ENCODE results near the gene RMDN3. TPM values are rescaled to one million over a fixed set of nuclear protein-coding genes. Genes with fewer than 3 reads are reported as not detected.
A peak's percentile ranks its signal among the peaks of the same experiment; 100 is the strongest.

Gene RMDN3
- total RNA-seq, 2 experiments from 2014 or later = 28.4 to 30.5 TPM

DNA sequence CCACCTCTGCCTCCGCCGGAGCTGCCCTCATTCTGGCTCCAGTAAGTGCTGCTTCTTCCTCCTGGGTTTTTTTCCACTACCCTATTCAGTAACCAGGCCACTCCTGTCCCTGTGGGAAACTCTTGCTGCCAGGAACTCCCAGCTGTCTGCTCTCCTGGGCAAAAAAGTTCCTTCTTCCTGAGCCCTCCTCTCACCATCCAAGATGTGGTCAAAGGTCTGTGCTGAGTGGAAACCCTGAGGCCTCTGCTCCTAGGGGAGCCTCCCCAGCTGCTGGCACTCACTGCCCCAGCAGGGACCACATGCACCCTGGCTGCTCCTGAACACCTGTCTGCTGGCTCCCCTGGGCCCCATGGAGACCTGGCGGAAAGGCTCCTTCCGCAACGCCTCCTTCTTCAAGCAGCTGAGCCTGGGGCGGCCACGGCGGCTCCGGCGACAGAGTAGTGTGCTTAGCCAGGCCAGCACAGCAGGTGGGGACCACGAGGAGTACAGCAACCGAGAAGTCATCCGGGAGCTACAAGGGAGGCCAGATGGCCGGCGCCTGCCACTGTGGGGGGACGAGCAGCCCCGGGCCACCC lies 15.2 kb upstream of the RMDN3 start:
- ChIA-PET CTCF (interaction anchor here (0.6 kb wide), 1 partner anchor 91 kb away, joined by 3 read pairs; no protein-coding TSS in a partner anchor), POLR2A (interaction anchor here (0.9 to 3.0 kb wide), 4 partner anchors 8 to 75 kb away, joined by 3 to 11 read pairs (median 4); partner anchors contain the start of genes DNAJC17, RAD51 and ZFYVE19)
- Mint-ChIP-seq H3K4me3 (no peak overlapping the region), H3K27me3 (no peaks in the 10 kb centered on the region), H3K4me1 (peaks cover 32% of the 10 kb centered on the region), H3K9me3 (no peaks in the 10 kb centered on the region), H3K36me3 (ENCODE audit: low read depth) (peaks cover 24% of the 10 kb centered on the region), H3K27ac (no peak overlapping the region)
- DNase-seq = no peak

DNA sequence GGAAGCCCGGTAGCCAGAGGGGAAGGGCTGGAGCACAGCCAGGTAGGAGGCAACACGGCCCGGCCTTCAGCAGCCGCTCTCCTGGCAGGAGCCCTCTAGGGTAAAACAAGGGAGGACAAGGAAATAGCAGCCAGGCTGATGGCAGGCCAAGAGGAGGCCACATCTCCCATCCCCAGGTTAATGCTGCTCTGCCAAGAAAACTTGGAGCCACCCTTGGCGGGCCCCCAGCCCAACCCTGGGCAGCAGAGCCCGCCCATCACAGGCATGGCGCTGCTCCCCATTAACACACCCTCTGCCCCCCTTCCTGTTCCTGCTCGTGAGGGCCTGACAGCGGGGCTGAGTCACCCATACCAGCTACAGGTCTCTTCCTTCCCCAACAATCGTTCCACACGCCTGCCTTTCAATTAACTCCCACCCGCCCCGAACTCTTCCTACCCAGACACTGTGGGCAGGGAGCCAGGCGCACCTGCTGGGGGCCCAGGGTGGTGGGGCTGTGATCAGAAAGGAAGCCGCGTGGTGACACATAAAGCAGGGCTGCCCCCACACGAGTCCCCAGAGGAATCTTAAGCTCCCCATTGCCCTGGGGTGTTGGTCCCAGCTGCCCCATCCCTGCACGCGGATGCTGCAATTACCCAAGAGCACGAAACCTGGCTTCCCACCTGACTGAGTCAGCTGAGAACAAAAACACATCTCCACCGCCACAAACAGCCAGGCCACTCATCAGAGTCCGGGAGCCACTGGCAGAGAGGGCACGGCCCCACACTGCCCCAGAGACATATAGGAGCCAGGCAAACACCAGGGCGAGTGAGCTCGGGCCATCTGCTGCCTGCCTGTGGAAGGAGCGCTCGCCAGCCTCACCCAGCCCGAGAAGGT lies 14.5 kb upstream of the RMDN3 start, which contains the start of gene C15orf62:
C15orf62 (plus strand) TSS at position 707 of the 873 bp plus-strand sequence. CDS start 516 bp downstream, outside the sequence.
- peak within 1 kb of the TSS; percentile 62 for H3K27ac Mint-ChIP-seq
- H3K36me3 Mint-ChIP-seq (ENCODE audit: low read depth) = peaks cover 17% of the 10 kb centered on the region
- ChIA-PET CTCF (interaction anchor here (0.6 to 1.0 kb wide), 2 partner anchors 10 to 90 kb away, joined by 3 read pairs; no protein-coding TSS in a partner anchor), POLR2A (interaction anchor here (0.6 to 3.0 kb wide), 8 partner anchors 12 to 132 kb away, joined by 3 to 11 read pairs (median 4); partner anchors contain the start of genes DNAJC17, RAD51 and ZFYVE19)
- H3K4me1 Mint-ChIP-seq = peaks cover 39% of the 10 kb centered on the region
- H3K27me3 Mint-ChIP-seq = no peaks in the 10 kb centered on the region
- no peaks in the 10 kb centered on the region for H3K9me3 Mint-ChIP-seq
- DNase-seq = no peak
- H3K4me3 Mint-ChIP-seq = no peak within 1 kb of the TSS

DNA sequence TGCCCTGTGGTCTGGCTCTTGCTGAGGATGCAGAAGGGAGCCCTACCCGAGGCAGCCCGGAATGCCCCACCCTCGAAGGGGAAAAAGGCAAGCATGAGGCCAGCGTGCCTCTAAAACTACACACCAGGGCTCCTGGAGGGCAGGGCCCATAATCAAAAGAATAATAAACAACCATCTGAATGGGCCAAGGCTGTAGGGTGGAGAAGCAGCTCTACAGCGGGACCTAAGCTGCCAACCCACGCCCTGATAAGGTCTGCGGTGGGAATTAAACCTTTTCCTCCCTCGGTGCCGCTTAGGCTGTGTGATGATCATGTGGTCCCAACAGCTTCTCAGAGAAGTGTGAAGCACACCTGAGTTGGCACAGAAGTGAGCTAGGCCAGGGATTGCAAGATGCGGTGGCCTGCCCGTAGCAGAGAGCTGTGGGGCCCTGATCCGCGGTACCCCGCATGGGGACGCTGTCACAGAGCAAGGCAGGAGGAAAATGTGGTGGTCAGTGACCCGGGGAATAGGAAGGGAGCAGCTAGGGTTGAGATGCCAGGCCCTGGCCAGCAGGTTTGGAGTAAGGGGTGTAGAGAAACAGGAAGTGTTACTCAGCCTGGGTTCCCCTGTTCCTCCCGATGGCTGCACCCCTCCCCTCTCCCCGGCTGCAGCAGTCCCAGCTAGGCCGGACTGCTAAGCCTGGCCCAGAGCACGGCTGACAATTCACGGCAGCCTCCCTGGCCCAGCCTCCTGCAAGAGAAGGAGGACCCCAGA lies 13.6 kb upstream of the RMDN3 start:
- H3K27me3 Mint-ChIP-seq = no peaks in the 10 kb centered on the region
- H3K9me3 Mint-ChIP-seq = no peaks in the 10 kb centered on the region
- peaks cover 13% of the 10 kb centered on the region for H3K36me3 Mint-ChIP-seq (ENCODE audit: low read depth)
- ChIA-PET POLR2A (interaction anchor here (0.6 to 3.0 kb wide), 6 partner anchors 11 to 131 kb away, joined by 3 to 11 read pairs (median 4); partner anchors contain the start of gene RAD51), CTCF (interaction anchor here (1.0 kb wide), 1 partner anchor 10 kb away, joined by 3 read pairs; no protein-coding TSS in a partner anchor)
- H3K27ac Mint-ChIP-seq = peak overlapping the region; percentile 62
- H3K4me1 Mint-ChIP-seq = peaks cover 44% of the 10 kb centered on the region
- no peak overlapping the region for H3K4me3 Mint-ChIP-seq
- no peak for DNase-seq

DNA sequence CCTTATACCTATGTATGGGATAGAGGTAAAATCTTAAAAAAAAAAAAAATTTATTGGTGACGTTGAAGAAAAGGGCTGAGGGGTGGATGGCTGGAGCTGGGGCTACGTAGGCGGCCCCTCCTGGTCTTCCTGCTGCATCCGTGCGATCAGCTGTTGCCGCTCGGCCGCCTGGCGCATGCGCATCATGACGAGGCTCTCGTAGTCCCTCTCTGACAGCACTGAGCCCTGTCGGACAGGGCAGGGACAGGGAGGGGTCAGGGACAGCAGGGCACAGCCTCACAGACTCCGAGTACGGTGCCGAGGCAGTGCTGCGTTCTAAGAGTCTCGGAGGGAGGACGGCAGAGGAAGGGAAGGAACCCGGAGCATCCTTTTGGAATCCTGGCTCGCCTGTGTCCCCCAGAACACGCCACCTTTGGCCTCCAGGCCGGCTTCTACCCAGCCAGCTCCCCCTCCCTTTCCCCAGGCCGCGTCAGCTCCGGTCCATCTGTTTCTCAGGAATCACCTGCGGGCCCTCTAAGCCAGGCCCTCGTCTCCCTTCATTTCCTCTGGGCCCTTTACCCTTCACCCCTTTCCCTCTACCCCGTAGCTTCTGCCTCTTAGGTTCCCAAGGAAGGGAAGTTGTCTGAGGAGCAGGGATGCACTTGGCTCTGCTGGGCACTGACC lies 12.9 kb upstream of the RMDN3 start:
- Mint-ChIP-seq H3K4me3 (no peak overlapping the region), H3K27ac (no peak overlapping the region), H3K36me3 (ENCODE audit: low read depth) (peaks cover 13% of the 10 kb centered on the region), H3K4me1 (peaks cover 51% of the 10 kb centered on the region), H3K9me3 (no peaks in the 10 kb centered on the region), H3K27me3 (no peaks in the 10 kb centered on the region)
- DNase-seq = no peak
- CTCF ChIA-PET = interaction anchor here (1.0 to 1.2 kb wide), 2 partner anchors 11 to 18 kb away, joined by 3 read pairs; no protein-coding TSS in a partner anchor
- POLR2A ChIA-PET = interaction anchor here (1.1 to 3.0 kb wide), 6 partner anchors 10 to 73 kb away, joined by 3 to 11 read pairs (median 5); partner anchors contain the start of gene RAD51

DNA sequence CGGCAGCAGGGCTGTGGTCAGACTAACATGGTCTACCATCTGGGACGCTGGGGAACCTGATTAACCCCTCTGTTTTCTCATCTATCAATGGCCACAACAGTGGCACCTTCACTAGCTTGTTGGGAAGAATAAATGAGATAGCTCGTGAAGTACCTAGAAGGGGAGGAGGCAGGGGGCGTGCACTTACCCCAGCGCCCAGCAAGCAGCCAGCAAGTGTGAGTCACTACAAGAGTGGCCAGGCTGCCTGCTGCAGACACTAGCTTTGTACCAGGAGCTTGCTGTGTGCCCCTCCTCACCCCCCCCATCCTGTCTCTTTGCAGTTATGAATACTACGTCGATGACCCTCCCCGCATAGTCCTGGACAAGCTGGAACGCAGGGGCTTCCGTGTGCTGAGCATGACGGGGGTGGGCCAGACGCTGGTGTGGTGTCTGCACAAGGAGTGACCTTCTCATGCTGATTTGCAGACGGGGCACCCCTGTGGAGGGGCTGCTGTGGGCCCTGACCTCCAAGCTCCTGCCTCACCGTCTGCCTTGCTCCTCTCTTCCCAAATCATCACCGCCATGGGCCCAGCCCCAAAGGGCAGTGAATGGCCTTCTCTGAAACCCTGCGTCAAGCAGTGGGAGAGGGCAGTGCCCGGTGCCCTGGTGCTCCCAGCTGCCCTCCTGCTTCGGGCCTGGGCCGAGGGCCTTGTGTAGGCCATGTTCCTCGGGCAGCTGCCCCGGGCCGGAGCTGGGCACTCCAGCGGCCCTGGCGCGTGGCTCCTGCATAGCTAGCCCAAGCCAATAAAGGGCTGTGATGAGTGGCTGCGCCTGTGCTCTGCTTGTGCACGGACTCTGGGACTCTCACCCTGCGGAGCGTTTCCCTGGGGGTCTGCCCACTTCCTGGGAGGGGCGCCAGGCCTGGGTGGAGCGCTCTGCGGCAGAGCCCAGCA lies 12.1 kb upstream of the RMDN3 start:
- Mint-ChIP-seq H3K4me1 (peaks cover 56% of the 10 kb centered on the region), H3K27ac (no peak overlapping the region), H3K27me3 (no peaks in the 10 kb centered on the region), H3K9me3 (no peaks in the 10 kb centered on the region), H3K4me3 (no peak overlapping the region), H3K36me3 (ENCODE audit: low read depth) (peaks cover 13% of the 10 kb centered on the region)
- no peak for DNase-seq
- CTCF ChIA-PET = interaction anchor here (1.2 to 2.3 kb wide), 2 partner anchors 10 to 19 kb away, joined by 3 to 7 read pairs; no protein-coding TSS in a partner anchor
- POLR2A ChIA-PET = interaction anchor here (1.7 to 4.9 kb wide), 5 partner anchors 10 to 72 kb away, joined by 4 to 36 read pairs (median 14); partner anchors contain the start of gene RAD51

DNA sequence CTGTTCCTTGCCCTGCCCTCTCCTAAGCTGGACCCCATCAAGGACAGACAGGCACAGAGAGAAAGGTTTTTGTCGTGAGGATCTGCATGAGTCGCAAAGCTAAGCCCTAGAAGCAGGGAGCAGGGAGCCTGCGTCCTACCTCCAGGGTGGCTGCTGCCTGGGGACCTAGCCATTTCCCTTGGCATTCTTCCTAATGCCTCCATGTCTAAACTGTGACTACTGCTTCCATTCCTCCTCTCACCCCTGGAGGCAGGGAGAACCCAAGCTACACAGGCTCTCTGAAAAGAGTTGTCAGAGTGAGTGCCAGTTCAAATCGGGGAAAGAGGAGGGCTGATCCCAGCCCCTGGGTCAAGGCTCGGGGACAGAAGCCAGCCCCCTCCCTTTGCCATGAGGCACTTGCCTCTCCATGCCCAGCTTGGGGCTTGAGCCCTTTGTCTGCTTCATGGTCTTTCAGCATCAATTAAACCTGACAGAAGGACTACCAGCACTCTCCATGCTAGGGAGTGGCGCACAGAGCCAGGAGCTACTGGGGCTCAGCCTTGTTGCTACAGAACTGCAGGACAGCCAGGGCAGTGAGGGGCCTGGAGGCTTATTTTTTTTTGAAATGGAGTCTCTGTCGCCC lies 11.3 kb upstream of the RMDN3 start:
- ChIA-PET CTCF (interaction anchor here (2.3 to 2.8 kb wide), 2 partner anchors 11 to 20 kb away, joined by 7 to 10 read pairs; no protein-coding TSS in a partner anchor), POLR2A (interaction anchor here (0.7 to 4.9 kb wide), 8 partner anchors 10 to 82 kb away, joined by 3 to 36 read pairs (median 12); partner anchors contain the start of gene RAD51)
- Mint-ChIP-seq H3K4me3 (peak overlapping the region; percentile 2), H3K9me3 (no peaks in the 10 kb centered on the region), H3K36me3 (ENCODE audit: low read depth) (peaks cover 13% of the 10 kb centered on the region), H3K27ac (no peak overlapping the region), H3K4me1 (peaks cover 56% of the 10 kb centered on the region), H3K27me3 (no peaks in the 10 kb centered on the region)
- no peak for DNase-seq

DNA sequence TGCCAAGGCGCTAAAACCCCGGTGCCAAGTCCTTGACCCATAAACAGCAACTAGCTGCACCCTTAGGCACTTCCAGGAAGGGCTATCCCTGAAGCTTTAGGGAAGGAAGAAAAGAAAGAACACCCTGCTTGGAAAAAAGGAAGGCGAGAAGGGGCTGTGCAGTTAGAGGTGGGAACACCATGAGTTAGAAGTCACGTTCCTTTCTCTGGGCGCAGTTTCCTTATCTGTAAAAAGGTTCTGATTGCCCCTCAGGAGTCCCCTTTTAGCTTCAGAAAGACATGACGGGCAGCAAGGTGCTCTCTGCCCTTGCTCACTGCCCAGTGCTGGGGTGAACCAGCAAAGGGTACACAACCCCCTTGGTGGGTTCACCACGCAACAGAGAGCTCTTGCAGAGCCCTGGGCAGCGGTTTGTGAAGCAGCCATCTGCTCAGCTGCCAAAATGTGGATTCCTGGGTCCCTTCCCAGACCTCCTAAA lies 9.6 kb upstream of the RMDN3 start:
- Mint-ChIP-seq H3K27me3 (no peaks in the 10 kb centered on the region), H3K4me1 (peaks cover 50% of the 10 kb centered on the region), H3K4me3 (peak overlapping the region; percentile 76), H3K9me3 (no peaks in the 10 kb centered on the region), H3K36me3 (ENCODE audit: low read depth) (peaks cover 7% of the 10 kb centered on the region), H3K27ac (peak overlapping the region; percentile 83)
- no peak for DNase-seq
- POLR2A ChIA-PET = interaction anchor here (0.5 to 4.9 kb wide), 17 partner anchors 8 to 195 kb away, joined by 3 to 36 read pairs (median 6); partner anchors contain the start of genes RAD51, RMDN3 and RPUSD2
- CTCF ChIA-PET = interaction anchor here (1.1 to 2.8 kb wide), 9 partner anchors 13 to 131 kb away, joined by 3 to 10 read pairs (median 7); partner anchors contain the start of genes DNAJC17 and ZFYVE19

DNA sequence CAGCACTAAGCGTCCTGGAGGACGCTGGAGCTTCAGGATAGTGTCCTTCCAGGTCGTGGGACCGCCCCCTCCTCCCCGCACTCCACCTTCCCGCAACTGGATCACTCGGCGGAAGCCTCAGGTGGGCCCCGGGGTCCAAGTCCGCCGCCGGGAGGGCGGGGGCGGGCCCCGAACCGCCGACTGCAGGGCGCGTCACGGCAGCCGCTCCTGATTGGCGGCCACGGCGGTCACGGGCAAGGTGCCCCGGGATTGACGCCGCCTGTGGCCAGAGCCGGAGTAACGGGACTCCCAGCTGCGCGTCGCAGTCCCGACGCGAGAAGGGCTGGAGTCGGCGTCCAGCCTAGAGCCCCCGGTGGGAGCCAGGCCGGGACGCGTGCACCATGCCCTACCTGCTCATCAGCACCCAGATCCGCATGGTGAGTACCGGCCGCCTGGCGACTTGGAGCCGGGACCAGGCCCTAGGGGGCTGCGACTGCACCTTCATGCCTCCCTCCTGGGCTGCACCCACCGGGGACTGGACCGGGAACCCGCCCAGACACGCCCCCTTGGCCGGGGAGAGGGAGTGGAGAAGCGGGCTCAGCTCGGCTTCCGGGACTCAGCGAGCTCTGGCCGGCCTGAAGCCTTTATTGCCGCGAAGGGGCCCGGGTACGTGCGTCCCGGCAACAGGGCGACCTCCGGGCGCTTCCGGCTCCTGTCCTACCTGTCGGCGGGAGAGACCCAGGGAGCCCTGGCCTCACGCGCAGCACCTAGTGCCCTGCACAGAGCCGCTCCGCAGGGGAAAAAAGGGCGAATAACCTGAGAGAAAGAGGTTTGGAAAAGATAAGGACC lies 9.0 kb upstream of the RMDN3 start, which contains the start of gene GCHFR:
GCHFR (plus strand) TSS at position 268 of the 828 bp plus-strand sequence; CDS start at position 381, 113 bp downstream.
- H3K4me3 Mint-ChIP-seq = peak within 1 kb of the TSS; percentile 76
- DNase-seq = peak; percentile 77
- no peaks in the 10 kb centered on the region for H3K27me3 Mint-ChIP-seq
- H3K27ac Mint-ChIP-seq = peak within 1 kb of the TSS; percentile 83
- H3K9me3 Mint-ChIP-seq = no peaks in the 10 kb centered on the region
- H3K4me1 Mint-ChIP-seq = peaks cover 43% of the 10 kb centered on the region
- H3K36me3 Mint-ChIP-seq (ENCODE audit: low read depth) = peaks cover 4% of the 10 kb centered on the region
- CTCF ChIA-PET = interaction anchor here (0.8 to 2.8 kb wide), 8 partner anchors 12 to 175 kb away, joined by 3 to 10 read pairs (median 7); partner anchors contain the start of genes DNAJC17 and ZFYVE19
- POLR2A ChIA-PET = interaction anchor here (0.5 to 4.9 kb wide), 17 partner anchors 7 to 195 kb away, joined by 3 to 36 read pairs (median 6); partner anchors contain the start of genes RAD51, RMDN3 and RPUSD2

DNA sequence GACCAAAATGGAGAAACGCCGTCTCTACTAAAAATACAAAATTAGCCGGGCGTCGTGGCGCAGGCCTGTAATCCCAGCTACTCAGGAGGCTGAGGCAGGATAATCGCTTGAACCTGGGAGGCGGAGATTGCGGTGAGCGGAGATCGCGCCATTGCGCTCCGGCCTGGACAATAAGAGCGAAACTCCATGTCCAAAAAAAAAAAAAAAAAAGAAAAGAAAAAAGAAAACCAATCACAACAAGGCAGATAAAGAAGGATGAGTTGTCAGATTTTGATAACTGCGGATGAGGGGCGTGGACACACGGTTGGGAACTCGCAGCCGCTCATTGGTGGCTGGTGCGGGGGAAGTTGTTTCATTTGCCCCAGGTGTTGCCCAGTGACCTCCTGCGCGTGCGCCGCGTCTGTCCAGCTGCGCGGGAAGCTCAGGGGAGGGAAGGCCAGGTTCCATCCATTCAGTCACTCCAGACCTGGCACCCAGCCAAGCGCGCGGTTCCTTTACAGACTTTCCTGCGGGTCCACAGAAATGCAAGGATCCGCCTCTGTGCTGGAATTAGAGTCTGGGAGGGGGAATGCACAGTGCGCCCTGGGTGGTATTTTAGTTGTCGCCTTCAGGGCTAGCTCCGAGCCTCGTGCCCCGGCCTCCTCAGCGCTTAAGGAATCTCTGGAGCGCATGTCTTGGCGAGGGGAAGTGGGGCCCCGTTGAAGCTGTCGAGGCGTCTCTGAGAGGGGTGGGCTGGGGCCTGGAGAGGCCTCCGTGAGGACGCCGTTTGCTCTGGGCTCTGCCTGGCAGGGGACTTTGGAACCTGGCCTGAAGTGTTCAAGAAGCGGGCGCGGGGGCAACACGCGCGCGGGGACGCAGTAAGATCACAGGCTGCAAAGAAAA lies 8.1 kb upstream of the RMDN3 start:
- peaks cover 35% of the 10 kb centered on the region for H3K4me1 Mint-ChIP-seq
- DNase-seq = peak; percentile 42
- ChIA-PET POLR2A (interaction anchor here (1.1 to 4.9 kb wide), 13 partner anchors 8 to 194 kb away, joined by 3 to 36 read pairs (median 5); partner anchors contain the start of genes RAD51, RMDN3 and RPUSD2), CTCF (interaction anchor here (0.8 to 2.0 kb wide), 6 partner anchors 11 to 174 kb away, joined by 3 to 10 read pairs (median 5); partner anchors contain the start of genes DNAJC17 and ZFYVE19)
- H3K27me3 Mint-ChIP-seq = no peaks in the 10 kb centered on the region
- no peaks in the 10 kb centered on the region for H3K9me3 Mint-ChIP-seq
- H3K27ac Mint-ChIP-seq = peak overlapping the region; percentile 83
- H3K4me3 Mint-ChIP-seq = peak overlapping the region; percentile 76
- peaks cover under 1% of the 10 kb centered on the region for H3K36me3 Mint-ChIP-seq (ENCODE audit: low read depth)
